SW480 (cell line): Measurements from ENCODE around the gene CEACAM18.

ENCODE experiments used
- DNase-seq: peaks from one replicate; pipeline ENCODE4 v3.0.0-alpha.2; 2016; ENCODE audit warnings: low spot score

Gene CEACAM18

GRCh38 chr19:51531349-51532315 lies 53.3 kb downstream of the CEACAM18 start, which contains the start of gene SIGLEC6:
SIGLEC6 (minus strand) TSS chr19:51531670; CDS start chr19:51531648, 22 bp downstream.
- peak; percentile 17 for DNase-seq

GRCh38 chr19:51535535-51535934 lies 57.2 kb downstream of the CEACAM18 start:
- no peak for DNase-seq

- no peak for DNase-seq
Observed at GRCh38 chr19:51539821-51540366, 61.6 kb downstream of the CEACAM18 start.
